GM19043 (cell line): Measurements from ENCODE around the gene EFHD1.
"Not testable (repeated sequence)": the region's sequence is repeated elsewhere in the genome, so short reads cannot be mapped to it uniquely, and the experiment has no call there.

Source experiments
- ATAC-seq: cut with Tn5 transposase; IDR thresholded peaks from one replicate; pipeline ENCODE4 v1.9.1; 2021; ENCODE audit warnings: low read depth; ENCODE audit not compliant: unreplicated experiment

EFHD1 gene

DNA sequence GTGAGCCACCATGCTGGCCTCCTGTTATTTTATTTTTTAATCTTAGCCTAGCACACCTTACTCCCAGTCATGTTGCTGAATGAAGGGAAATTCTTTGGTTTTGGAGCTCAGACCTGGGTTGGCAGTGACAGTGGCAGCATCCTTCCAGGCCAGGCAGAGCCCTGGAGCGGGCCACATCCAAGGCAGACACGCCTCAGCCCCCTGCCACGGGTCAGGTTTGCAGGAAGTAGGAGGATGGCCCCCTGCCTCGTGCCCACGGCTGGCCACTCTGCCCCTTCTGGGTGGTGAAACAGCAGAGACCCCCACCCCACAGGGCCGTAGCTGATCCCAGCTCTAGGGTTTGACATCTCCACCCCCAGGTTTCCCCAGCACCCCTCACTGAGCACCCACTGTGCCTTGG is 11.7 kb downstream of the EFHD1 start:
- no peak for ATAC-seq

DNA sequence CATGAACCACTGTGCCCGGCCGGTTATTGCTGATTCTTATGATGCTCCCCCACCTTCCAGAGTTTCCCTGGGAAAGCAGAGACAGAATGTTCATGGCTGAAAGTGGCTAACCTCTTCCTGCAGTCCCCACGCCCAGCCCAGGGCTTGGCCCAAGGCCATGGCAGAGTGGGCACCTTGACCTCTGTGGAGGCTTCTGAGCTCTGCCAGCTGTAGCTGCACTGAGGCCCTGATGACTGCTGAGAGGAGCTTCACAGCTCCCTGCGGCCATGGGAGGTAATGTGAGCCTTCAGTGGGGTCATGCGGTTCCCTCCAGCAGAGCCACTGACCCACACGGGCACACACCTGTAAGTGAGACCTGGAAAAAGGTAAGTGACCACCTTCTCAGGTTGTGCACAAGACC is 13.3 kb downstream of the EFHD1 start:
- no peak for ATAC-seq

DNA sequence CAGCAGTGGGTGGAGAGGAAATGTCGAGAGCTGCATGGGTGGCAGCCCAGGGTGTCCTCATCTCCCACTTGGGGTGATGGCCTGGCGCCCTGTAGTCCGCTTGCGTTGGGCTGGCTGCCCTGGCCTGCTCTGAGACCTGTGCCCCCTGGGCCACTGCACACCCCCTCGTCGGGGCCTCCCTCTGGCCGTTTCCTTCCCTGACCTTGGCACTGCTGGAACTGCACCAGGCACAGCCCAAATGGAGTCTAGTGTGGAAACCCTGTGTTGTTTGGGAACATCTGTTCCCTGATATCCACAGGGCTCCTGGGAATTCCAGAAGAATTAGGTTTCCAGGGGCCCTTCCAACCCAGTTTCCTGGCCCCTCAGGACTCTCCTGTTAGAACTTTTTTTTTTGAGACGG is 13.9 kb downstream of the EFHD1 start:
- no peak for ATAC-seq

DNA sequence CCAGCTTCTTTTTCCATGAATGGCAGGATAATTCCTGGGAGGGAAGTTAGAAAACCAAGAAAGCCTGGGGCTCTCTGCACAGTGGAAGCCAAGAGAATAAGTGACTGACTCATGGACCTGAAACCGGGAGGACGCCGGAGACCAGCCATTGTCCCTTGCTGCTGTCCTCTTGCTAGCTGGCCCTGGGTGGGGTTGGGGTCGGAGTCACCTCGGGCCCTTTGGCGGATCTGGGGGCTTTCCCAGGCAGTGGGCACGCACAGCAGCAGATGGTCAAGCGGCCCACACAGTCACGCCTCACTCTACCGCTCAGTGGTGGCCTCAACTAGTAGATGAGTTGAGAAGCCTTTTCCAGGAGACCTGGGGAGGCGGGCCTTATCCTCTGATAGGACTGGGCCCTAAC is 15.6 kb downstream of the EFHD1 start:
- no peak for ATAC-seq

DNA sequence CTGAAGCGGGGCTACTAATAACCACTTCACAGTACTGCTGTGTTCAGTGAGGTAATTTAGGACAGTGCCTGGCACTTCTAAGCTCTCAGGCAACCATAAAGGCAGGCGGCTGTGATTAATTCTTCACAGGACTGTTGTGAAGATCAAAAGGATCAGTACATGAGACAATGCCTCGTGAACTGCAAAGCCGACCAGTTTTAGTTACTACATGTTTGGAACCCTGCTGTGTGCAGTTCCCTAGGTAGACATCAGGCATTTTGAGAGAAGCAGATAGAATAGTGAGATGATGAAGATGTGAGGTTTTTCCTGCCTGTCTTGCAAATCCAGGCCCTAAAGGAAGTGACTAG is 19.1 kb downstream of the EFHD1 start:
- ATAC-seq = no peak

DNA sequence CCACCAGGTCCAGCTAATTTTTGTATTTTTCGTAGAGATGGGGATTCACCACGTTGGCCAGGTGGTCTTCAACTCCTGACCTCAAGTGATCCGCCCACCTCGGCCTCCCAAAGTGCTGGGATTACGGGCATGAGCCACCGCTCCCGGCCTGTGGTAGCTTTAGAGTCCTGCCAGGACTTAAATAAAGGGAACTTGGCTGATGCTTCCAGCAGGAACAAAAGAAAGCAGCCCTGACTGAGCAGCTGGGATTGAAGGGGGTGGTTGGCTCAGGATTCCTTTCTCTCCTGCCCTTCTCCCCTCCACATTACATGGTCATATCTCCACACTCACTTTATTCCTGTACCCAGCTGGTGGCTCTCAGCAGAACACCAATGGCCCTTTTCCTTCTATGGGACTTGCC is 20.0 kb downstream of the EFHD1 start:
- ATAC-seq = no peak

DNA sequence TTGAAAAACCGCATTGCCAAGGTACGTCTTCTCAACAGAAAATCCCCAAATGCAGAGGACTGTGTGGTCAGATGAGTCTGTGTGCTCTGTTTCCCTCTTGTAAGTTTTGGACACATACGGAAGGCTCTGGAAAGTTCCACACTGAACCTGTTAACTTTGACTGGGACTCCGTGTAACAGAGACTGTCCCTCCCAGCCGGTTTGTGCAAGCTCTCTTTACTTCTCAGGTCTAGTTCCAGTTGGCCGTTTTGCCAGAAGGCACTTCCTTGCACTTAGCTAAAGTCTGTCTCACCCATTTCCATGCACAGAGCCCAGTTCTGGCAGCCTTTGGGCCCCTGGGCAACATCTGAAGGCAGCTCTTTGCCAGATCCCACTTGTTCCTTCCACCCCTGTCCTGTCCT is 22.0 kb downstream of the EFHD1 start:
- no peak for ATAC-seq

DNA sequence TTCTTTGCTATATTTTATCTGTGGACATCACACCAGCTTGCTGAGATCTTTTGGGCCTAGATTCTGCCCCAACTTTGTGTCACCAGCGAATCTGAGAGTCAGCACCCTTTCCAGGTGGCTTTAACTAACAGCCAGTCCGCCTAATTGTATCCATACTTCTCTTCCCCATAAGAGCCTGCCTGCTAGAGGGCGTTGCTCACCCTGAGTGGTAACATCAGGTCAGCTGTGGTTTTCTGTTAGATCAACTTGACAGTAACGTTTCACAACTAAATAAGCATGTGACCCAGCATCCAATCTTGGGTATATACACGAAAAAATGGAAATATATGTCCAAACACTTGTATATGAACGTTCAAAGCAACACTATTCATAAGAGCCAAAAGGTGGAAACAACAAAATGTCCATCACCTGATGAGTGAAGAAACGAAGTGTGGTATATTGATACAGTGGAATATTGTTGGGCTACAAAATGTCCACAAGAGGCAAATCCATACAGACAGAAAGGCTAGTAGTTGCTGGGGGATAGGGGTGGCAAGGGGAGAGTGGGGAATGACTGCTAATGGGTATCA is 24.9 kb downstream of the EFHD1 start:
- ATAC-seq = no peak

DNA sequence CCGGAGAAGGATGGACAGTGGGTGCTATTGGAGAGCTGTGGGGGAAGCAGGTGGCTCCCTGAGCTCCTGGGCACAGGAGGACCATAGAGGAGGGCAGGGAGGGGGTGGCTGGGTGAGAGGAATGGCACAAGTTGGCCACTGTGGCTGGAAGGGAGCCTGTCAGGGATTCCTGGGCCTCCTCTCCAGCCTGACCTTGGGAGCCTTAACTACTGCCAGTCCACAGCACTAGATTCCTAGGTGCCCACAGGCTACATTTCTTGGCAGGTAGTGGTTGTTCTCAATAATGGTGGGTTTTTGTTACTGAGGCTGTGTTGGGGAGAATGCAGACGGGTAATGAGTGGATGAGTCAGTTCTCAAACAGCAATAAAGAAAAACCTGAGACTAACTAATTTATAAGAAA is 26.0 kb downstream of the EFHD1 start:
- ATAC-seq = no peak

DNA sequence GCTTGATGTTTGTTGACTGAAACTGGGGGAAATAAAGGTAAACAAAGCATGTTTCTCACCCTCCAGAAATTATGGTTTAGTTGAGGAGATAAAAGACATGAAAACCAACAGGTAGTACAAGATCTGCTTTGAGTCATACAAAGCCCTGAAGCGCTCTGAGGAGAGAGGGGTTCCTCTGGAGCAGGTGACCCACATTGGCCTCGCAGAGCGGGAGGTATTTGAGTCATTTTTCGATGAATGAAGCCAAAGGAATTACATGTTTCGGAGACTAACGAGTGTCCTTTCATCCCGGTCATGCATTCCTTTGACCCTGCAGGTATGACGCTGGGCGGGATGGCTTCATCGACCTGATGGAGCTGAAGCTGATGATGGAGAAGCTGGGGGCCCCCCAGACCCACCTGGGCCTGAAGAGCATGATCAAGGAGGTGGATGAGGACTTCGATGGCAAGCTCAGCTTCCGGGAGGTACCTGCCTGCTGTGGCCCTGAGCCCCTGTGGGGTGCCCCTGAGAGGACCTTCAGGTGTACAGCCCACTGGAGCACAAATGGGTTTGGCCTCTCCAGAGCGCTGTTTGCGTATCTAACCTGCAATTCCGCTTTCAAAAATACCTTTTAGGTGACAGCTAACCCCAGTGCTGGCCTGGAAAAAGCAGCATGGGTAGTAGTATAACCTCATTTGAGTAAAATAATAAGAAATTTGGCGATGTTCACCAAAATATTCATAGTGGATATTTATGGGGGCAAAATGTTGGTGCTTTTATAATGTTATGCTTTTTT is 29.3 kb downstream of the EFHD1 start:
- ATAC-seq = no peak

DNA sequence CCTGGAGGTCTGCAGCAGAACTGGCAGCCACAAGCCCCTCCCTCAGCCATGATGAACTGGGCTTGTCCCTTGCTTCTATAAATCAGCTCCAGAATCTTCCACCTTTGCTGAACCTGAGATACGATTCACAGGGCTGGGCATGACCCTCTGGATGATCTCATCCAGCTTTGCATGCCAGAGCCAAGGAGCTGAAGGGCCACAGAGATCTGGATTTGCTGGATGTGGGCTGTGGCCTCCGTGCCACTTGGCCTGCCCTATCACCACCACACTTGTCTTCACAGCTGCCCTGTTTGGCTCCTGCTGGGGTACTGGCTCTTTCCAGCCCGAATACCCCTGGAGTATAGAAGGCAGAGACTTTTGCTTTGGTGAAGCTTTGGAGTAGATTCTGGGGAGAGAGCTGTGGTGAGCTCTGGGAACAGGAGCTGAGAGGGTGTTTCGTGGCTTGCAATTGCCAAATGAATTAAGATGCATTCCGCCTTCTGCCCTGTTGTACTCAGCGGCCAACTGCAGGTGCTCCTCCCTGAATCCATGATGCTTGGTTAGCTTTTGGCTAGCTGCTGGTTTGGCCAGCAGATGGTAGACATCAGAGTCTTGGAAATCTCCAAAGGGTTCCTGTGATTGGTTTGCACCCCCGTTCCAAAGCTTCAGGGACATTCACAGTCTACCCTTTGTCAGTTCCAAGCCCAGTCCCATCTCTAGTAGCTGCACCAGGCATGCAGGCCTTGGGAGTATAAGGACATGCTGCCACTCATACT is 32.8 kb downstream of the EFHD1 start:
- ATAC-seq = no peak

DNA sequence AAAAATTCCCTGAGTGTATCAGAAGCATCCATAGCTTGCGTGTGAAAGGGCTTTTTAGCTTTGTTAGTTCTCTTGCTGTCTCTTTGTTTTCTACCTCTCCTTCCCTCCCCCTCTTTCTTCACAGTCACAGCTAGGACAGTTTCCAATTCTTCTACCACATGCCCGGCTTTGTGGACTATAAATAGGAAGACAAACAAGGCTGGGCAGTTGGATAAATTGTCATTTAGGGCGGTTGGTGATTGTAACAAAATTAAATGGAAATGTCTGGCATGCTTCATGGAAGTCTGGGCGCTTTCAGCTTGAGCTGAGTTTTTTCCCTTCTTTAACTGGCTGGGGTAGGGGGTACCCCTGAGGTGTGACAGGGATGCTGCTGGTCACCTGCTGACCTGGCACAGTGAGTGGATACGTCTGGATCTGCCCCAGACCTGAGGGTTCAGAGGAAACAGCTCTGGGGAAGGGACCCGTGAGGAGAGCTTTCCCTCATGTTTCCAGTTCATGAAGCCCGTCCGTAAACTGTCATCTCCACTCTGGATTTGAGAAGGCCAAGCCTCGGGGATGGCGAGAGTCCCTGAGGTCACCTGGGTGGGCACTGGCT is 34.7 kb downstream of the EFHD1 start:
- no peak for ATAC-seq

DNA sequence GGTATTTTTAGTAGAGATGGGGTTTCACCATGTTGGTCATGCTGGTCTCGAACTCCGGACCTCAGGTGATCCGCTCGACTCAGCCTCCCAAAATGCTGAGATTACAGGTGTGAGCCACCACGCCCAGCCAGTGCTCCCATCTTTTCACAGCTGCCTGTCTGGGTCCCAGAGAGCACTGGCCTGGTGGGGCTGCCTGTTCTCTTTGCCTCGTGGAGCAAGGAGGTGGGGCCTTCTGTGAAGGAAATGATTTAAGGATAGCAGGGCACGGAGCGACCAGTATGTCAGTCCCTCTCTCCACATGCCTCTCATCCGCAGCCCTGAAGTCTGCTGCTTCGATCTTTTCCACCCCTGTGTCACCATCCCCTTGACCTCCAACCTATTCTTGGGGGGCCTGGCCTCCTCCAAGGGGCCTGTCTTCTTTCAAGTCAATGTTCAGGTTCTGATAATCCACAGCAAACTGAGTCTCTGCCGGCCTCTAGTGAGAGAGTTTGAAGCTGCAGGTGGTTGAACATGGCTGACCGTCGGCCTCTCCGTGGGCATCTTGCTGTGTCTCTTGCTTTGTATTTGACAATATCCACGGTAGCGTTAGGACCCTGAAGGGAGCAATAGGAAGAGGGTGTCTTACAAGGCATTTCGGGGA is 35.5 kb downstream of the EFHD1 start:
- ATAC-seq = no peak

DNA sequence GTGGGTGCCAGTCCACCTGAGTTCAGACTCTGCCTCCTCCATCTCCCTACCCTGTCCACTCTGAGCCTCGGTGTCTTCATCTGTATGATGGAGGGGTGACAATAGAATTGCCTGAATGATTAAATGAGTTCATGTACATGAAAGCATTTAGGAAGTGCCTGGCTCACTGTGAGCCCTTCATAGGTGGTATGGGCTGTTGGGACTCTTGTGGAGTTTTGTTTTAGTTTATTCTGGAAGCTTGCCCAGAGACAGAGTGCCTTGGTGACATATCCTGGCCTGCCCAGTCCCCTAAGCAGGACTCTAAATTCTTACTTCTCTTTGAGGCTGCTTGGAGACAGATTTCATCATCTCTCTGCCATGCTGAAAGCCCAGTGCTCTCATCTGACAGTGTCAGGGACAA is 39.2 kb downstream of the EFHD1 start:
- ATAC-seq = no peak

DNA sequence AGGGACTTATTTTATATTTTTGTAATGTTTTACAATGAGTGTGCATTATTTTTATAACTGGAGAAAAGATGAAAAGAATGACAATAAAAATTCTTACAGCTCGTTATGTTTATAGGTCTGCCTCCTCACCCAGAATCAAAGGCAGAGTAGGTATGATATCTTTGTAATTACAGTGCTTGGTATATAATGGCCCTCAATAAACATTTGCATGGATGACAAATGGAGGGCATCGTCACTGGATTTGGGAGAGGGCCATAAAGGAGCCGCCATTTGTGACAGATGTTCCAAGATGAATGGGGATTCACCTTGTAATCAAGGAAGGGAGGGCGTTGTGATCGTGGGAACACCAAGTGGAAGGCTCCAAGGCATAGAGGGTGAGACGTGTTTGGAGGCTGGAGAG is 41.1 kb downstream of the EFHD1 start:
- no peak for ATAC-seq

DNA sequence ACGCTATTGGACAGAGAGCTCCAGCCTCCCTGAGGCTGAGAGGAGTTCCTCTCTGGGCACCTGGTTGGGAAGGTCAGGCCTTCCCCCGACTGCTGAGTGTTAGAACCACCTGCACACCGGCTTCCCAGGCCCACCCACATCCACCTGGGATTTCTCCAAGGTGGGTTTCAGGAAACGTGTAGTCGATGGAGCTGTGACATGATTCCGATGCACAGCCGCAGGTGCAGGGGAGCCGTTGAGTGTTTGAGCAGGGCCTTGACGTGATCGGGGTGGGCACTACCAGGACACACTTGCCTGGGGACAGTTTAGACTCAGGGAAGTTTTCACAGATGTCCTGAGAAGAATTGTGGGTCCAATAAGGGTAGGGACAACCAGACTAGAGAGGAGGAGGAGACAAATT is 42.0 kb downstream of the EFHD1 start:
- ATAC-seq = no peak

DNA sequence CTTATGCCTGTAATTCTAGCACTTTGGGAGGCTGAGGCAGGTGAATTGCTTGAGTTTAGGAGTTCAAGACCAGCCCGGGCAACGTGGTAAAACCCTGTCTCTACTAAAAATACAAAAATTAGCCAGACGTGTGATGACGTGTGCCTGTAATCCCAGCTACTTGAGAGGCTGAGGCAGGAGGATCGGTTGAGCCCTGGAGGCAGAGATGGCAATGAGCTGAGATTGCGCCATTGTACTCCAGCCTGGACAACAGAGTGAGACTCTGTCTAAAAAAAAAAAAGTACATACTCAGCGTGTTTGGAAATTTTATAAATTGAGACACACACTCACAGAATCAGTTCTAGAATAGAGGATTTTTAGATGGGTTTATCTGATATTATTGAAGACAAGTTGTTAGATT is 46.6 kb downstream of the EFHD1 start:
- ATAC-seq = no peak

DNA sequence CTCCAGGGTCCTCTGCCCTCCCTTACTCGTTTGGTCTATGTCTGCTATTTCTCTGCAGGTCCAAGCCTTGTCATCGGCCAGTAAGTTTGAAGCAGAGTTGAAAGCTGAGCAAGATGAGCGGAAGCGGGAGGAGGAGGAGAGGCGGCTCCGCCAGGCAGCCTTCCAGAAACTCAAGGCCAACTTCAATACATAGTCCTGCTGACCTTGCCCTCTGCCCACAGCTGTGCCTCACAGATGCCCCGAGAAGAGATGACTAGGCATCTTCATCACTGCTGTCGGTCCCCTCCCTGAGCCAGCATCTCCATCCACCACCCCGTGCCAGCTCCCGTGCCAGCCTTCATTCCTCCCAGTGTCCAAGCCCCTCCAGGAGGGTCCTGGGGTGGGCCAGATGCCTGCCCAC is 48.1 kb downstream of the EFHD1 start:
- ATAC-seq = no peak

DNA sequence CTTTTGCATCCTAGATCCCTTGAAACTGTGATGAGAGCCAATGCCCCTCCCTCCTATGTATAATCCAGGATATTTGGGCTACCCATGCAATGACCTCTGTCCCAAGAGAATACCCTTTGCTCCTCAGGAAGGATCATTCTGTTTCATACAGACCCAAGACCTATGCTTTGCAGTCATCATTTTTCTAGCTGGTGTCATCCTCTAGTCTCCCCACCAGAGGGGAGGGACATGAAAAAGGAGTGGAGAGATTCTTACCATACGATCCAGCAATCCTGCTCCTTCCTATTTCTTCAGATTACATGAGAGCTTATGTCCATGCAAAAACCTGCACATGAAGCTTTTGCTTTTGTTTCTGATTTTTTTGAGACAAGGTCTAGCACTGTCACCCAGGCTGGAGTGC is 50.0 kb downstream of the EFHD1 start:
- ATAC-seq = no peak

DNA sequence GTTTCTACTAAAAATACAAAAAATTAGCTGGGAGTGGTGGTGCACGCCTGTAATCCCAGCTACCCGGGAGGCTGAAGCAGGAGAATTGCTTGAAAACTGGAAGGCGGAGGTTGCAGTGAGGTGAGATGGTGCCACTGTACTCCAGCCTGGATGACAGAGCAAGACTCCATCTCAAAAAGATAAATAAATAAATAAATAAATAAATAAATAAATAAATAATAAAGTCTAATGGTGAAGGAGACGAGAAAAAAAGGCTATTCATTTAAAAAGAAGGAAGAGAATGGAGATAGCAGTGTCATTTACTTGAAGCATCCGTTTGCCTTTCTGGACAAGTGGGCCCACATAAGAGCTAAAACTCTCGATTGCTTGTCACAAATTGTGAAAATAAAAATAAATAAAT is 52.0 kb downstream of the EFHD1 start:
- ATAC-seq = not testable (repeated sequence)
